Neuronal stem cell (in vitro differentiated cells): Measurements from ENCODE around the gene FLT1.
A peak's percentile ranks its signal among the peaks of the same experiment; 100 is the strongest.

Source experiments
- DNase-seq: peaks from one replicate; pipeline ENCODE4 v3.0.0-alpha.2; 2013; ENCODE audit warnings: low spot score
- H2AFZ ChIP-seq: one replicate; pipeline ENCODE4 v1.6.1; 2013; ENCODE audit warnings: mild to moderate bottlenecking, low read length, inconsistent platforms
- H2AK5ac ChIP-seq: 2 replicates; pipeline ENCODE4 v1.6.1; 2013; ENCODE audit warnings: low read depth, mild to moderate bottlenecking, inconsistent platforms, low read length, moderate library complexity, mixed read lengths
- H2BK120ac ChIP-seq: 2 replicates; pipeline ENCODE4 v1.6.1; 2013; ENCODE audit warnings: low read depth, mild to moderate bottlenecking, inconsistent platforms, low read length, moderate library complexity, mixed read lengths
- H2BK12ac ChIP-seq: one replicate; pipeline ENCODE4 v1.6.1; 2013; ENCODE audit warnings: low read length, inconsistent platforms
- H2BK15ac ChIP-seq: 2 replicates; pipeline ENCODE4 v1.6.1; 2013; ENCODE audit warnings: mild to moderate bottlenecking, low read length, inconsistent platforms, mixed read lengths
- H2BK5ac ChIP-seq: one replicate; pipeline ENCODE4 v1.6.1; 2013; ENCODE audit warnings: inconsistent platforms, mild to moderate bottlenecking, low read length, moderate library complexity
- H3K14ac ChIP-seq: one replicate; pipeline ENCODE4 v1.6.1; 2013; ENCODE audit warnings: low read length, inconsistent platforms
- H3K18ac ChIP-seq: 2 replicates; pipeline ENCODE4 v1.6.1; 2013; ENCODE audit warnings: low read length, inconsistent platforms
- H3K23ac ChIP-seq: 2 replicates; pipeline ENCODE4 v1.6.1; 2013; ENCODE audit warnings: low read depth, mild to moderate bottlenecking, mixed read lengths, low read length, inconsistent platforms; ENCODE audit not compliant: poor library complexity
- H3K27ac ChIP-seq: replicated peaks from 3 replicates; pipeline ENCODE4 v1.5.1; 2013; ENCODE audit warnings: low read length, inconsistent platforms
- H3K27me3 ChIP-seq, 3 experiments: 2 replicates each; pipeline ENCODE4 v1.6.1; 2013; ENCODE audit warnings: low read length in 3 of 3, mild to moderate bottlenecking in 2 of 3, inconsistent platforms in 1 of 3, low read depth in 1 of 3, mixed read lengths in 1 of 3, moderate library complexity in 1 of 3; ENCODE audit not compliant: control insufficient read depth in 3 of 3, insufficient read depth in 3 of 3
- H3K36me3 ChIP-seq, 2 donors: replicated peaks in 1 of 2; 2 replicates each; pipeline ENCODE4 v1.6.1; 2013; ENCODE audit warnings: low read length in 2 of 2; ENCODE audit not compliant: control insufficient read depth in 2 of 2, insufficient read depth in 2 of 2
- H3K4ac ChIP-seq: 2 replicates; pipeline ENCODE4 v1.6.1; 2013; ENCODE audit warnings: inconsistent platforms, mild to moderate bottlenecking, low read length, moderate library complexity
- H3K4me1 ChIP-seq, 2 donors: 1 replicate in 1 of 2; 2 replicates in 1 of 2; pipeline ENCODE4 v1.6.1; 2013; ENCODE audit warnings: low read length in 2 of 2, low read depth in 1 of 2; ENCODE audit not compliant: control insufficient read depth in 2 of 2, insufficient read depth in 1 of 2
- H3K4me2 ChIP-seq: one replicate; pipeline ENCODE4 v1.6.1; 2013; ENCODE audit warnings: mild to moderate bottlenecking, low read length, inconsistent platforms; ENCODE audit not compliant: insufficient read depth, poor library complexity, severe bottlenecking
- H3K4me3 ChIP-seq, 2 donors: 2 replicates each; pipeline ENCODE4 v1.5.1; 2013; ENCODE audit warnings: low read length in 2 of 2, mild to moderate bottlenecking in 2 of 2, inconsistent platforms in 1 of 2, moderate library complexity in 1 of 2
- H3K79me1 ChIP-seq: one replicate; pipeline ENCODE4 v1.6.1; 2013; ENCODE audit warnings: low read depth, mild to moderate bottlenecking, inconsistent platforms, low read length, moderate library complexity
- H3K9ac ChIP-seq: one replicate; pipeline ENCODE4 v1.6.1; 2013; ENCODE audit warnings: mild to moderate bottlenecking, low read depth, low read length, inconsistent platforms; ENCODE audit not compliant: poor library complexity
- H3K9me3 ChIP-seq, 2 donors: replicated peaks in 1 of 2; 2 replicates each; pipeline versions ENCODE3 to v1.6.1; 2013; ENCODE audit warnings: low read length in 2 of 2, mild to moderate bottlenecking in 2 of 2, inconsistent platforms in 1 of 2, low read depth in 1 of 2, mixed read lengths in 1 of 2, moderate library complexity in 1 of 2; ENCODE audit not compliant: control insufficient read depth in 2 of 2, insufficient read depth in 1 of 2
- H4K8ac ChIP-seq: one replicate; pipeline ENCODE4 v1.6.1; 2013; ENCODE audit warnings: low read depth, mild to moderate bottlenecking, inconsistent platforms, low read length, moderate library complexity
- H4K91ac ChIP-seq: one replicate; pipeline ENCODE4 v1.6.1; 2013; ENCODE audit warnings: low read length, low read depth, mild to moderate bottlenecking, inconsistent platforms; ENCODE audit not compliant: poor library complexity
- WGBS, 2 donors: extraction: QIAGEN DNeasy Blood & Tissue Kit; methylation state at CpG; one replicate each; pipeline ENCODE4 v1.1.7; 2013; ENCODE audit warnings: missing lambda C conversion rate in 2 of 2, mixed read lengths in 1 of 2; ENCODE audit not compliant: insufficient read length in 2 of 2, insufficient replicate concordance in 1 of 2; ENCODE audit errors: extremely low coverage in 2 of 2; 5-methylcytosine and 5-hydroxymethylcytosine counted together

Gene FLT1

DNA sequence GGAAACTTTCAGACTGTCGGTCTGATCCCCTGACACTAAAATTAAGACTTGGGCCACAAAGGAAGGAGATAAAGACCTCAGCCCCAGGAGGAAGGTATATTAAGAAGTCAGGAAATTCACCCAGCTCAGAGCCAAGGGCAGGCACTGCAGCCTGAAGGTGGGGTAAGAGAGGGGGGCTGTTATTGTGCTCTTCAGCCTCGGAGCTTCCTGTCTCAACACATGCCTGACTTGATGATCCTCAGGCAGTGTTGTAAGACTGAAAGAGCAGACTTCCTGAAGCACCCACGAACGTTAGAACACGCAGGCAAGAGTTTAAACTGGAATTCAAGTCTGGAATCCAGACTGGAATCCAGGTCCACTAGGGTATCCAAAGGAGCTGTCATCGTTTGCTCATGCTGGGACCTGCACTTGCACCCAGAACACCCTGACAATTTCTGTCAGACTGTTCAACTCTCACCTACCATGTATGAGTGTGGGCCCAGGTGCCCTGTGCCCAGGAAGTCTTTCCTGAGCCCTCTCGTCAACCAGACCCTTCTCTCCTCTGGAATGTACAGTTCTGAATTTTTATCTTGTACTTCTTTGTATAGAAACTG is 10.7 kb upstream of the FLT1 start:
- Histone ChIP-seq H4K8ac (no peak overlapping the region), H3K14ac (no peak overlapping the region), H3K9me3 (no peaks in the 10 kb centered on the region), H2BK12ac (no peak overlapping the region), H3K18ac (no peak overlapping the region), H3K27me3 (peaks cover 0 to 30% (median 3%) of the 10 kb centered on the region in 3 experiments), H3K27ac (no peak overlapping the region), H2AK5ac (no peak overlapping the region), H3K4ac (no peak overlapping the region), H2BK5ac (no peak overlapping the region), H3K23ac (no peak overlapping the region), H2BK120ac (no peak overlapping the region), H3K4me1 (peaks cover 0 to 3% of the 10 kb centered on the region in 2 donors), H3K4me3 (no peak overlapping the region), H3K9ac (no peak overlapping the region), H2AFZ (no peak overlapping the region), H3K4me2 (no peak overlapping the region), H4K91ac (no peak overlapping the region), H3K79me1 (no peaks in the 10 kb centered on the region), H3K36me3 (no peaks in the 10 kb centered on the region), H2BK15ac (no peak overlapping the region)
- DNase-seq = no peak
- WGBS, 2 donors = no CpG with 5 or more reads among the region's 7 CpGs

DNA sequence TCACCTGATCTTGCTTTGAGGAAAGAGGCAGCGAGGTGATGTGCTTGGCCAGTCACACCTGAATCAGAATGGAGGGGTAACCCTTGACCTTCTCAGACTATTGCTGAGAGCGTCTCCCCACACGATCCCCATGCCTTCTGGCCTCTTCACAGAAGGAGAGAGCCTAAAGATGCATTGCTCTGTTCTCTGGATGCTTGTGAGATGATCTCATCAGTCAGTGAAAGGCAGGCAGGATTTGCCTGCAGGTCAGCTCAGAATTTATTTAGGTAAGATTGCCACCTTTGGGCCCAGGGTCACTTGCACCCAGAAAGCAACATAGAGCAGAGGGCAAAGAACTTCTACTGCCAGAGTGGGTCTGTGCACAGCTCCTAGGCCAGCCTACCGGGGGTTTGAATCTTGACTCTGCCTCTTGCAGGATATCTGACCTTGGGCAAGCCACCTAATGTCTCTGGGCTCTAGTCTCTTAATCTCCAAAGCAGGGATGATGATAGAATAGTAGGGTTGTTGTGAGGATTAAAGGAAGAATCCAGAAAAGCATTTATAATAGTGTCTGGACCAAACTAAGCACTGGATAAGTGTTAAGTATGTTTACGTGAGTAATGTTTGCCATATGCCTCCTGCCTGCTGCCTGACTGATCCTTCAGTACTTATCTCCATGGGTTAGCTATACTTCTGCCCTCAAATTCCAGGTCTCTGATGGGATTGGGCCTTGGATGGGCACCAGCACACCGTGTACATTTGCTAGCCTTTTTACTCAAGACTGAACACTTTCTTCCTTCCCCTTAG is 8.4 kb upstream of the FLT1 start:
- Histone ChIP-seq H4K8ac (no peak overlapping the region), H3K4me2 (no peak overlapping the region), H3K9me3 (no peaks in the 10 kb centered on the region), H3K18ac (no peak overlapping the region), H3K36me3 (no peaks in the 10 kb centered on the region), H2BK120ac (no peak overlapping the region), H3K4me1 (peaks cover 0 to 3% of the 10 kb centered on the region in 2 donors), H2AK5ac (no peak overlapping the region), H4K91ac (no peak overlapping the region), H3K9ac (peak overlapping the region; percentile 1), H2BK15ac (no peak overlapping the region), H3K27ac (no peak overlapping the region), H2BK12ac (no peak overlapping the region), H3K4me3 (no peak overlapping the region), H3K4ac (no peak overlapping the region), H3K14ac (no peak overlapping the region), H3K79me1 (no peaks in the 10 kb centered on the region), H3K23ac (no peak overlapping the region), H3K27me3 (peaks cover 0 to 49% (median 3%) of the 10 kb centered on the region in 3 experiments), H2AFZ (no peak overlapping the region), H2BK5ac (no peak overlapping the region)
- no CpG with 5 or more reads among the region's 6 CpGs for WGBS, 2 donors
- DNase-seq = no peak

DNA sequence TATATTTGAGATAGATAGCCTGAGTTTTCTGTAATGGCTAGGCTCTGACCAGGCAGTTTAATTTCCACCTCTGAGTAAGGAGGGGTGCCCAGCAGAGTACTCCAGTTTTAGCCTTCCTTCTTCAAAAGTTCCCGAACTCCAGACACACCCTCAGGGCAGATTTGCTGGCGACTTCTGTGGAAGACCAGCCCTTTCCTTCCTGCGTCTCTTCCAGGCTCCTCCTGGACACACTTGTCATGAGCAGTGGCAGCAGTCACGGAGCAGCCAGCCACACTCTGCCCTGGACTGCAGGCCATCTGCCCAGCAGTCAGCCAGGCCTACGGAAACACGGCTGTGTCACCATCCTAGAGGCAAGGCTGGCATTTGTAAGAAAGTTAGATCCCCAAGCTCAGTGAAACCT is 6.6 kb upstream of the FLT1 start:
- no peak overlapping the region for H2BK120ac ChIP-seq
- no peak overlapping the region for H4K8ac ChIP-seq
- no peak for DNase-seq
- H3K4me3 ChIP-seq = no peak overlapping the region
- no peak overlapping the region for H3K23ac ChIP-seq
- H2BK15ac ChIP-seq = no peak overlapping the region
- no peaks in the 10 kb centered on the region for H3K36me3 ChIP-seq
- no peak overlapping the region for H4K91ac ChIP-seq
- no peak overlapping the region for H3K9ac ChIP-seq
- H3K79me1 ChIP-seq = no peaks in the 10 kb centered on the region
- H2AK5ac ChIP-seq = no peak overlapping the region
- H2BK12ac ChIP-seq = no peak overlapping the region
- H3K4ac ChIP-seq = no peak overlapping the region
- no peak overlapping the region for H3K27ac ChIP-seq
- H3K14ac ChIP-seq = no peak overlapping the region
- H3K4me2 ChIP-seq = no peak overlapping the region
- WGBS, 2 donors = no CpG with 5 or more reads among the region's 6 CpGs
- peaks cover under 1 to 67% (median 13%) of the 10 kb centered on the region in 3 experiments for H3K27me3 ChIP-seq
- H2BK5ac ChIP-seq = no peak overlapping the region
- no peak overlapping the region for H2AFZ ChIP-seq
- H3K4me1 ChIP-seq = peaks cover 0 to 3% of the 10 kb centered on the region in 2 donors
- no peak overlapping the region for H3K18ac ChIP-seq
- H3K9me3 ChIP-seq = no peaks in the 10 kb centered on the region

GRCh38 chr13:28499609-28500008 is 4.7 kb upstream of the FLT1 start:
- Histone ChIP-seq H3K4me2 (no peak overlapping the region), H3K4ac (no peak overlapping the region), H3K36me3 (no peaks in the 10 kb centered on the region), H3K27me3 (peaks cover 6 to 81% (median 32%) of the 10 kb centered on the region in 3 experiments), H4K91ac (no peak overlapping the region), H3K23ac (no peak overlapping the region), H2AFZ (no peak overlapping the region), H3K9ac (no peak overlapping the region), H4K8ac (no peak overlapping the region), H2AK5ac (no peak overlapping the region), H3K18ac (no peak overlapping the region), H2BK5ac (no peak overlapping the region), H3K9me3 (no peaks in the 10 kb centered on the region), H2BK120ac (no peak overlapping the region), H3K14ac (no peak overlapping the region), H3K79me1 (no peaks in the 10 kb centered on the region), H3K27ac (no peak overlapping the region), H3K4me3 (no peak overlapping the region), H3K4me1 (peaks cover under 1 to 3% of the 10 kb centered on the region in 2 donors), H2BK12ac (no peak overlapping the region), H2BK15ac (no peak overlapping the region)
- DNase-seq = no peak
- WGBS, 2 donors = no CpG with 5 or more reads among the region's 5 CpGs
